Mucosa of descending colon (tissue), 3 donors: Measurements from ENCODE around the gene NRCAM. TPM values are rescaled to one million over a fixed set of nuclear protein-coding genes. Genes with fewer than 3 reads are reported as not detected.

Source experiments
- ATAC-seq: fragments of 200-7000 bp; cut with Tn5 transposase; one replicate; pipeline ENCODE4 v1.9.1; 2020; ENCODE audit warnings: mild to moderate bottlenecking, moderate library complexity
- DNase-seq, 3 donors: peaks; one replicate each; pipeline ENCODE4 v3.0.0-alpha.2; 2020
- H3K36me3 ChIP-seq: fragments of 200-600 bp; one replicate; pipeline ENCODE4 v1.8.0; 2021; ENCODE audit warnings: low read depth, mild to moderate bottlenecking
- H3K4me1 ChIP-seq: fragments of 200-600 bp; one replicate; pipeline ENCODE4 v1.8.0; 2021; ENCODE audit warnings: low read depth, mild to moderate bottlenecking
- H3K4me3 ChIP-seq: fragments of 200-600 bp; one replicate; pipeline ENCODE4 v1.8.0; 2021; ENCODE audit warnings: mild to moderate bottlenecking
- H3K9me3 ChIP-seq: fragments of 200-600 bp; one replicate; pipeline ENCODE4 v1.8.0; 2021; ENCODE audit warnings: mild to moderate bottlenecking
- CTCF ChIP-seq: fragments of 200-600 bp; IDR thresholded peaks from one replicate; pipeline ENCODE4 v1.8.0; 2022; ENCODE audit warnings: antibody characterized with exemption, mild to moderate bottlenecking
- intact Hi-C, 2 donors: fragments of 100-400 bp; cut with DNase I in 1 of 2; cut with micrococcal nuclease in 1 of 2; formaldehyde crosslinking; loops; one replicate each; pipeline versions ENCODE4 v1.11.0 to v1.11.1; 2022; cut with DNase I, micrococcal nuclease
- total RNA-seq, 3 donors: library from RNA; stranded (reverse); fragmentation: NEBNext Ultra II Directional in 2 of 3; extraction: Animal tissue kit (Norgen Biotek cat#: 25700) in 2 of 3; gene quantifications; one replicate each; pipeline versions ENCODE4 v1.2.1 to v1.2.4, GENCODE V29; 2021 to 2023
- donor health status: DM: no; HTN: no; CAD: no; lungs with moderate emphysema.
- donor health status: DM: no; HTN: no; CAD: no.
- donor health status: DM: no; HTN: yes; CAD: no.

NRCAM gene
- total RNA-seq, 3 donors from 2014 or later = 1.0 to 3.4 (median 2.3) TPM

GRCh38 chr7:108244110-108244509 is 212.1 kb downstream of the NRCAM start:
- intact Hi-C loops = no loop called here
- TF ChIP-seq CTCF = no peak
- H3K36me3 ChIP-seq = no peaks in the 10 kb centered on the region
- H3K4me3 ChIP-seq = no peak overlapping the region
- DNase-seq (no peak), ATAC-seq (no peak)
- no peaks in the 10 kb centered on the region for H3K9me3 ChIP-seq
- no peaks in the 10 kb centered on the region for H3K4me1 ChIP-seq

- H3K4me1 ChIP-seq = no peaks in the 10 kb centered on the region
- no peak for TF ChIP-seq CTCF
- ATAC-seq (no peak), DNase-seq (no peak)
- H3K9me3 ChIP-seq = no peaks in the 10 kb centered on the region
- H3K36me3 ChIP-seq = no peaks in the 10 kb centered on the region
- intact Hi-C loops = no loop called here
- no peak overlapping the region for H3K4me3 ChIP-seq
Observed at GRCh38 chr7:108239501-108240225, 216.6 kb downstream of the NRCAM start.

- no peak for DNase-seq
- intact Hi-C loops = no loop called here
- H3K4me3 ChIP-seq = no peak overlapping the region
- no peaks in the 10 kb centered on the region for H3K36me3 ChIP-seq
- no peak for TF ChIP-seq CTCF
- no peaks in the 10 kb centered on the region for H3K9me3 ChIP-seq
- no peaks in the 10 kb centered on the region for H3K4me1 ChIP-seq
- no peak for ATAC-seq
Observed at GRCh38 chr7:108236681-108237415, 219.4 kb downstream of the NRCAM start.

GRCh38 chr7:108235451-108236061 is 220.7 kb downstream of the NRCAM start:
- H3K4me3 ChIP-seq = no peak overlapping the region
- no peaks in the 10 kb centered on the region for H3K9me3 ChIP-seq
- TF ChIP-seq CTCF = no peak
- intact Hi-C loops = no loop called here
- DNase-seq (no peak), ATAC-seq (peak; percentile 16)
- no peaks in the 10 kb centered on the region for H3K36me3 ChIP-seq
- H3K4me1 ChIP-seq = no peaks in the 10 kb centered on the region

- Histone ChIP-seq H3K9me3 (no peaks in the 10 kb centered on the region), H3K4me3 (no peak overlapping the region), H3K36me3 (no peaks in the 10 kb centered on the region), H3K4me1 (no peaks in the 10 kb centered on the region)
- intact Hi-C loops = no loop called here
- TF ChIP-seq CTCF = no peak
- peak; percentile 11 for ATAC-seq
- DNase-seq = no peak
Observed at GRCh38 chr7:108234971-108235450, 221.2 kb downstream of the NRCAM start.
